OCI-LY1 (cell line): ENCODE measurements around the gene CCR9.

Experiments used
- H2AFZ ChIP-seq: fragments of 200-600 bp; sonication (generic), shearing (Covaris generic); 2 replicates; pipeline ENCODE4 v1.6.0; 2014; ENCODE audit warnings: antibody characterized with exemption, mild to moderate bottlenecking, low read length
- H3F3A ChIP-seq: fragments of 200-600 bp; sonication (generic), shearing (Covaris generic); 2 replicates; pipeline ENCODE4 v1.6.0; 2014; ENCODE audit warnings: mild to moderate bottlenecking, antibody characterized with exemption, low read length, moderate library complexity; ENCODE audit not compliant: insufficient read depth
- H3K27ac ChIP-seq: fragments of 200-600 bp; sonication (generic); 2 replicates; pipeline ENCODE4 v1.5.1; 2014; ENCODE audit warnings: low read length, mixed run types, mild to moderate bottlenecking, low read depth; ENCODE audit not compliant: poor library complexity, severe bottlenecking
- H3K27me3 ChIP-seq: fragments of 200-600 bp; sonication (generic); 2 replicates; pipeline ENCODE4 v1.6.0; 2014; ENCODE audit warnings: antibody characterized with exemption, mild to moderate bottlenecking, low read length, moderate library complexity; ENCODE audit not compliant: insufficient read depth
- H3K36me3 ChIP-seq: fragments of 200-600 bp; sonication (generic); 2 replicates; pipeline ENCODE4 v1.6.1; 2014; ENCODE audit warnings: mild to moderate bottlenecking, antibody characterized with exemption, low read length, moderate library complexity, mixed read lengths; ENCODE audit not compliant: insufficient read depth
- H3K4me1 ChIP-seq: fragments of 200-600 bp; sonication (generic); 2 replicates; pipeline ENCODE4 v1.5.1; 2014; ENCODE audit warnings: mild to moderate bottlenecking, low read length, moderate library complexity; ENCODE audit not compliant: insufficient read depth, severe bottlenecking
- H3K4me2 ChIP-seq: fragments of 200-600 bp; sonication (generic), shearing (Covaris generic); 2 replicates; pipeline ENCODE4 v1.6.1; 2014; ENCODE audit warnings: low read length
- H3K4me3 ChIP-seq: fragments of 200-600 bp; sonication (generic); 2 replicates; pipeline ENCODE4 v1.5.1; 2014; ENCODE audit warnings: low read length, low read depth, mild to moderate bottlenecking, mixed read lengths; ENCODE audit not compliant: poor library complexity, severe bottlenecking
- H3K79me2 ChIP-seq: fragments of 200-600 bp; shearing (Covaris generic); 2 replicates; pipeline ENCODE4 v1.6.1; 2016; ENCODE audit warnings: mixed run types, low read length, mixed read lengths; ENCODE audit not compliant: insufficient read depth
- H3K9ac ChIP-seq: fragments of 200-600 bp; sonication (generic), shearing (Covaris generic); 2 replicates; pipeline ENCODE4 v1.6.1; 2014; ENCODE audit warnings: mild to moderate bottlenecking, low read length, mixed read lengths
- H3K9me2 ChIP-seq: fragments of 200-600 bp; sonication (generic), shearing (Covaris generic); 2 replicates; pipeline ENCODE4 v1.6.1; 2014; ENCODE audit warnings: low read depth, mild to moderate bottlenecking, low read length, mixed read lengths
- H3K9me3 ChIP-seq: fragments of 200-600 bp; shearing (Covaris generic); 2 replicates; pipeline ENCODE4 v1.6.1; 2014; ENCODE audit warnings: low read length, mixed read lengths
- H4K20me1 ChIP-seq: fragments of 200-600 bp; sonication (generic), shearing (Covaris generic); 2 replicates; pipeline ENCODE4 v1.6.0; 2016; ENCODE audit warnings: mild to moderate bottlenecking, low read length; ENCODE audit not compliant: insufficient read depth
- EZH2 ChIP-seq: fragments of 200-600 bp; sonication (generic), shearing (Covaris generic); IDR thresholded peaks from 2 replicates; pipeline ENCODE4 v1.8.0; 2017; ENCODE audit warnings: borderline replicate concordance, mixed run types, mild to moderate bottlenecking, antibody characterized with exemption, low read length, moderate library complexity, mixed read lengths
- TF ChIP-seq, protein P1 (sequence below): fragments of 200-600 bp; sonication (generic), shearing (Covaris generic); IDR thresholded peaks from 2 replicates; pipeline ENCODE4 v1.5.1; 2017; ENCODE audit warnings: mild to moderate bottlenecking, antibody characterized with exemption, low read length, moderate library complexity, mixed read lengths

CCR9 gene

DNA sequence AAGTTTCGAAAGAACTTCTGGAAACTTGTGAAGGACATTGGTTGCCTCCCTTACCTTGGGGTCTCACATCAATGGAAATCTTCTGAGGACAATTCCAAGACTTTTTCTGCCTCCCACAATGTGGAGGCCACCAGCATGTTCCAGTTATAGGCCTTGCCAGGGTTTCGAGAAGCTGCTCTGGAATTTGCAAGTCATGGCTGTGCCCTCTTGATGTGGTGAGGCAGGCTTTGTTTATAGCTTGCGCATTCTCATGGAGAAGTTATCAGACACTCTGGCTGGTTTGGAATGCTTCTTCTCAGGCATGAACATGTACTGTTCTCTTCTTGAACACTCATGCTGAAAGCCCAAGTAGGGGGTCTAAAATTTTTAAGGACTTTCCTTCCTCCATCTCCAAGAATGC lies 61.0 kb downstream of the CCR9 start:
- H3K79me2 ChIP-seq, result no peaks in the 10 kb centered on the region
- no peaks in the 10 kb centered on the region for H3K4me1 ChIP-seq
- no peak overlapping the region for H3K9ac ChIP-seq
- H3F3A ChIP-seq, result no peaks in the 10 kb centered on the region
- no peak overlapping the region for H3K27ac ChIP-seq
- no peak overlapping the region for H3K4me3 ChIP-seq
- peaks cover 71% of the 10 kb centered on the region for H3K36me3 ChIP-seq
- no peaks in the 10 kb centered on the region for H3K9me2 ChIP-seq
- no peak overlapping the region for H2AFZ ChIP-seq
- no peaks in the 10 kb centered on the region for H3K27me3 ChIP-seq
- no peak overlapping the region for H3K4me2 ChIP-seq
- TF ChIP-seq EZH2, result no peak
- TF ChIP-seq, protein P1, sequence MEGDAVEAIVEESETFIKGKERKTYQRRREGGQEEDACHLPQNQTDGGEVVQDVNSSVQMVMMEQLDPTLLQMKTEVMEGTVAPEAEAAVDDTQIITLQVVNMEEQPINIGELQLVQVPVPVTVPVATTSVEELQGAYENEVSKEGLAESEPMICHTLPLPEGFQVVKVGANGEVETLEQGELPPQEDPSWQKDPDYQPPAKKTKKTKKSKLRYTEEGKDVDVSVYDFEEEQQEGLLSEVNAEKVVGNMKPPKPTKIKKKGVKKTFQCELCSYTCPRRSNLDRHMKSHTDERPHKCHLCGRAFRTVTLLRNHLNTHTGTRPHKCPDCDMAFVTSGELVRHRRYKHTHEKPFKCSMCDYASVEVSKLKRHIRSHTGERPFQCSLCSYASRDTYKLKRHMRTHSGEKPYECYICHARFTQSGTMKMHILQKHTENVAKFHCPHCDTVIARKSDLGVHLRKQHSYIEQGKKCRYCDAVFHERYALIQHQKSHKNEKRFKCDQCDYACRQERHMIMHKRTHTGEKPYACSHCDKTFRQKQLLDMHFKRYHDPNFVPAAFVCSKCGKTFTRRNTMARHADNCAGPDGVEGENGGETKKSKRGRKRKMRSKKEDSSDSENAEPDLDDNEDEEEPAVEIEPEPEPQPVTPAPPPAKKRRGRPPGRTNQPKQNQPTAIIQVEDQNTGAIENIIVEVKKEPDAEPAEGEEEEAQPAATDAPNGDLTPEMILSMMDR, result no peak
- no peaks in the 10 kb centered on the region for H3K9me3 ChIP-seq
- H4K20me1 ChIP-seq, result no peaks in the 10 kb centered on the region

DNA sequence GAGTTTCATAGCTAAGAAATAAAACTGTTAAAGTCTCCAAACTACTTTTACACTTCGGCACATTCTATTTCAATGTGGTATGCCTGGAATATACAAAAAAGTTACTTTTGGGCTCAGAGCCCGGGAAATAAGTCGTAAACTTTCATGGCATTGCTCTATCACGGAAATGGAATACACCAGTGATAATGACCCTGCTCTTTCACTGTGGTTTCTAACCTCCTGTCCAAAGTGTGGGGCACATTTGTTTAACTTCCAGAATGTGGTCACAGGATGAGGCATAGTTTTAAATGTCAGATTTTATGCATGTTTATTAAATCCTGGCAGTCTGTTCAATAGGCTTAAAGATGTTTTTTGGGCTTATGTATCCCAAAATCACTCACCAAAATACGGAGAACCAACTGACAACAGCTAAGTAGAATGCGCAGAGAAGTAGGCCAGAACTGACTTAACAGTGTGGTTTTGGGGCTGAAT lies 62.0 kb downstream of the CCR9 start:
- no peaks in the 10 kb centered on the region for H3K79me2 ChIP-seq
- no peaks in the 10 kb centered on the region for H3K27me3 ChIP-seq
- no peak overlapping the region for H3K4me3 ChIP-seq
- no peak overlapping the region for H2AFZ ChIP-seq
- peaks cover 78% of the 10 kb centered on the region for H3K36me3 ChIP-seq
- H3K9me2 ChIP-seq, result no peaks in the 10 kb centered on the region
- H3K9ac ChIP-seq, result no peak overlapping the region
- no peaks in the 10 kb centered on the region for H3K9me3 ChIP-seq
- H4K20me1 ChIP-seq, result no peaks in the 10 kb centered on the region
- TF ChIP-seq, protein P1, result no peak
- TF ChIP-seq EZH2, result no peak
- no peaks in the 10 kb centered on the region for H3F3A ChIP-seq
- H3K27ac ChIP-seq, result no peak overlapping the region
- H3K4me1 ChIP-seq, result no peaks in the 10 kb centered on the region
- no peak overlapping the region for H3K4me2 ChIP-seq

DNA sequence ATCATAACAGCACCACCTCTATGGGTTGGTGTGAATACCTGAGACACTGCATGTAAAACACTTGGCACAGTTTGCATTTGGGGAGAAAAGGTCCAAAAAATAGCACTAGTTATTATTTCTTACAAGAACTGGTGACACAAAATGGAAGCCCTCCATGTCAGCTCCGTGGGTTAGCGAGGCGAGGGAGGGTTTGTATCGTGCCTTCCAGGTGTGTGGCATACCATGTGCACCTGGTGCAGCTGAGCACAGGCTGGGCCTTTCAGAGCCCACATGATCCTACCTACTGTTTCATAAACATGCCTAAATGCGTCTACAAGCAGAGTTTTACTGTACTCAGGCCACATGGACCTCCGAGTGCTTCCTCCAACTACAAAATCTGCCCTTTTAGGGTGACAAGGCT lies 62.5 kb downstream of the CCR9 start:
- no peaks in the 10 kb centered on the region for H3K9me3 ChIP-seq
- H3K79me2 ChIP-seq, result no peaks in the 10 kb centered on the region
- no peak for TF ChIP-seq EZH2
- TF ChIP-seq, protein P1, result no peak
- no peak overlapping the region for H2AFZ ChIP-seq
- no peaks in the 10 kb centered on the region for H3K27me3 ChIP-seq
- H3K4me2 ChIP-seq, result no peak overlapping the region
- H3K9ac ChIP-seq, result no peak overlapping the region
- no peaks in the 10 kb centered on the region for H3K9me2 ChIP-seq
- H3K36me3 ChIP-seq, result peaks cover 83% of the 10 kb centered on the region
- H4K20me1 ChIP-seq, result no peaks in the 10 kb centered on the region
- no peaks in the 10 kb centered on the region for H3K4me1 ChIP-seq
- H3F3A ChIP-seq, result no peaks in the 10 kb centered on the region
- H3K4me3 ChIP-seq, result no peak overlapping the region
- H3K27ac ChIP-seq, result no peak overlapping the region
